ENCODE measurements around the gene CD276.

GRCh38 chr15:73704869-73705645 lies 20.9 kb downstream of the CD276 start:
- peak in 5 of 7 experiments; percentile 61 to 77 (median 70) for TF ChIP-seq CTCF (IDR thresholded peaks at IDR 0.05)
- no peak for TF ChIP-seq POLR2A (IDR thresholded peaks at IDR 0.05)
- no peak for TF ChIP-seq EP300 (IDR thresholded peaks at IDR 0.05)
